Vagina (tissue), 2 donors: ENCODE results near the gene SPAG9. TPM values are rescaled to one million over a fixed set of nuclear protein-coding genes. Genes with fewer than 3 reads are reported as not detected.

Experiments
- DNase-seq, 2 donors: peaks; one replicate each; pipeline ENCODE4 v3.0.0-alpha.2; 2017; ENCODE audit errors: extremely low spot score in 2 of 2
- H3K27ac ChIP-seq: fragments of 200-600 bp; sonication (generic); one replicate; pipeline ENCODE4 v1.5.1; 2019
- H3K27me3 ChIP-seq: fragments of 200-600 bp; sonication (generic); one replicate; pipeline ENCODE4 v1.5.1; 2019
- H3K36me3 ChIP-seq, 2 donors: fragments of 200-600 bp; sonication (generic); one replicate each; pipeline ENCODE4 v1.5.1; 2017 to 2019
- H3K4me1 ChIP-seq: fragments of 200-600 bp; sonication (generic); one replicate; pipeline ENCODE4 v1.5.1; 2019
- H3K4me3 ChIP-seq, 2 donors: fragments of 200-600 bp; sonication (generic); 1 replicate in 1 of 2; 2 replicates in 1 of 2; pipeline ENCODE4 v1.5.1; 2016 to 2019
- H3K9me3 ChIP-seq: fragments of 200-600 bp; sonication (generic); one replicate; pipeline ENCODE4 v1.5.1; 2019
- CTCF ChIP-seq, 3 experiments: fragments of 450-650 bp in 2 of 3; fragments of 200-600 bp in 1 of 3; sonication (generic) in 1 of 3; IDR thresholded peaks; one replicate each; pipeline ENCODE4 v1.5.1; 2017 to 2019; ENCODE audit warnings: antibody characterized with exemption in 3 of 3, mild to moderate bottlenecking in 2 of 3, moderate library complexity in 2 of 3
- POLR2A ChIP-seq, 2 donors: fragments of 450-650 bp; IDR thresholded peaks; one replicate each; pipeline ENCODE4 v1.6.1; 2017; ENCODE audit warnings: antibody characterized with exemption in 2 of 2, mild to moderate bottlenecking in 2 of 2, moderate library complexity in 2 of 2
- POLR2AphosphoS5 ChIP-seq, 2 donors: sonication (generic); formaldehyde crosslinking; IDR thresholded peaks; one replicate each; pipeline ENCODE4 v1.9.0; 2017; ENCODE audit warnings: antibody characterized with exemption in 2 of 2, mild to moderate bottlenecking in 2 of 2, low read depth in 1 of 2; ENCODE audit not compliant: insufficient read depth in 1 of 2
- intact Hi-C: fragments of 100-400 bp; cut with DNase I; formaldehyde crosslinking; loops from one replicate; pipeline ENCODE4 v1.15.1; 2023
- total RNA-seq: library from RNA; depleted of rRNA; stranded (reverse); fragments of >200 nt; gene quantifications from one replicate; pipeline ENCODE4 v1.2.3, GENCODE V29; 2016

The SPAG9 gene
- total RNA-seq, 1 donor from 2014 or later: 92.6 TPM

- peaks cover 22% of the 10 kb centered on the region for H3K4me1 ChIP-seq
- no peaks in the 10 kb centered on the region for H3K27me3 ChIP-seq
- peak overlapping the region; percentile 89 for H3K27ac ChIP-seq
- no peaks in the 10 kb centered on the region for H3K9me3 ChIP-seq
- peak overlapping the region; percentile 70 to 87 for H3K4me3 ChIP-seq
- intact Hi-C loops: no loop called here
- TF ChIP-seq POLR2AphosphoS5 (IDR thresholded peaks at IDR 0.05; ENCODE audit: insufficient read depth in 1 of 2, low read depth in 1 of 2) (no peak), CTCF (IDR thresholded peaks at IDR 0.05) (no peak), POLR2A (IDR thresholded peaks at IDR 0.05) (no peak)
- H3K36me3 ChIP-seq: peaks cover 0 to 39% of the 10 kb centered on the region in 2 donors
- peak in 1 of 2 donors; percentile 86 for DNase-seq
These were observed 45.1 kb upstream of the SPAG9 start for GRCh38 chr17:51165680-51166197.

- Histone ChIP-seq H3K36me3 (peaks cover 0 to 40% of the 10 kb centered on the region in 2 donors), H3K4me3 (peak overlapping the region; percentile 70 to 87), H3K9me3 (no peaks in the 10 kb centered on the region), H3K4me1 (peaks cover 22% of the 10 kb centered on the region), H3K27ac (peak overlapping the region; percentile 89), H3K27me3 (no peaks in the 10 kb centered on the region)
- peak in 1 of 2 donors; percentile 81 for DNase-seq
- intact Hi-C loops: no loop called here
- TF ChIP-seq POLR2AphosphoS5 (IDR thresholded peaks at IDR 0.05; ENCODE audit: insufficient read depth in 1 of 2, low read depth in 1 of 2) (no peak), CTCF (IDR thresholded peaks at IDR 0.05) (no peak), POLR2A (IDR thresholded peaks at IDR 0.05) (no peak)
These were observed 44.4 kb upstream of the SPAG9 start for GRCh38 chr17:51164911-51165679.

- Histone ChIP-seq H3K27ac (no peak overlapping the region), H3K9me3 (no peaks in the 10 kb centered on the region), H3K4me3 (no peak overlapping the region), H3K36me3 (peaks cover 0 to 34% of the 10 kb centered on the region in 2 donors), H3K4me1 (peaks cover 9% of the 10 kb centered on the region), H3K27me3 (no peaks in the 10 kb centered on the region)
- intact Hi-C loops: no loop called here
- no peak for DNase-seq
- no peak for TF ChIP-seq POLR2AphosphoS5 (IDR thresholded peaks at IDR 0.05; ENCODE audit: insufficient read depth in 1 of 2, low read depth in 1 of 2)
- TF ChIP-seq CTCF (IDR thresholded peaks at IDR 0.05): no peak
- TF ChIP-seq POLR2A (IDR thresholded peaks at IDR 0.05): no peak
These were observed 40.9 kb upstream of the SPAG9 start for GRCh38 chr17:51161541-51161940.

- Histone ChIP-seq H3K4me3 (no peak overlapping the region), H3K27ac (no peak overlapping the region), H3K9me3 (no peaks in the 10 kb centered on the region), H3K4me1 (peaks cover 10% of the 10 kb centered on the region), H3K27me3 (no peaks in the 10 kb centered on the region), H3K36me3 (peaks cover 0 to 34% of the 10 kb centered on the region in 2 donors)
- intact Hi-C loops: loop anchor here (10.0 kb wide), 1 partner anchor 305 kb away; no protein-coding TSS in a partner anchor
- no peak for DNase-seq
- TF ChIP-seq CTCF (IDR thresholded peaks at IDR 0.05) (no peak), POLR2AphosphoS5 (IDR thresholded peaks at IDR 0.05; ENCODE audit: insufficient read depth in 1 of 2, low read depth in 1 of 2) (no peak), POLR2A (IDR thresholded peaks at IDR 0.05) (no peak)
These were observed 38.9 kb upstream of the SPAG9 start for GRCh38 chr17:51159604-51160003.

- intact Hi-C loops: loop anchor here (10.0 kb wide), 1 partner anchor 301 kb away; no protein-coding TSS in a partner anchor
- no peak overlapping the region for H3K4me3 ChIP-seq
- no peak overlapping the region for H3K27ac ChIP-seq
- no peaks in the 10 kb centered on the region for H3K27me3 ChIP-seq
- TF ChIP-seq POLR2A (IDR thresholded peaks at IDR 0.05) (no peak), CTCF (IDR thresholded peaks at IDR 0.05) (no peak), POLR2AphosphoS5 (IDR thresholded peaks at IDR 0.05; ENCODE audit: insufficient read depth in 1 of 2, low read depth in 1 of 2) (no peak)
- H3K9me3 ChIP-seq: no peaks in the 10 kb centered on the region
- DNase-seq: no peak
- peaks cover 0 to 18% of the 10 kb centered on the region in 2 donors for H3K36me3 ChIP-seq
- peaks cover 24% of the 10 kb centered on the region for H3K4me1 ChIP-seq
These were observed 34.7 kb upstream of the SPAG9 start for GRCh38 chr17:51155416-51155815.
